HG02981 (cell line): Measurements from ENCODE around the gene ANKDD1B.

Source experiments
- ATAC-seq: cut with Tn5 transposase; IDR thresholded peaks from one replicate; pipeline ENCODE4 v1.9.1; 2021; ENCODE audit warnings: mild to moderate bottlenecking, moderate library complexity; ENCODE audit not compliant: unreplicated experiment

The ANKDD1B gene

DNA sequence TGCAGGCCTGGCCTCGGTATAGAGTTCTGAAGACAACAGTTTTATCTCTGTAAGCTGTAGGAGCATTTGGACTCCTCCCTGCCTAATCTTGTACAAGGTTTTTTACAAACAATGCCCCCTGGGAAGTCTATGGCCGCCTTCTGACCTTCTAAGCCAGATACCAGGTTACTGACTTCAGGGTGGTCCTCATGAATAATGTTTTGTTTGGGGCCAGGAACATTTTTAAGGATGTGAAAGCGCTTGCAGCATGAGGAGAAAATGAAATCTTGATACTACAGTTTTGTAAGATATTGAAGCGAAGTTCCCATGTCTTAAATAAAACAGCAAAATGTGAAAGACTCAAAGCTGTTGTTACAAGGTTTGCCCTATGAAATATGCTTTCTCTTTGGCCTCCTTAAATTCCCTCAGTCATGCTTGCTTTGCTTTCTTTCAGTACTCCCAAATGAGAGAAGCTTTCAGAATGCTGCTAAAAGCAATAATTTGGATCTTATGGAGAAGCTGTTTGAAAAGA, 5.2 kb downstream of the ANKDD1B start:
- ATAC-seq = no peak

GRCh38 chr5:75616971-75617621, 5.8 kb downstream of the ANKDD1B start:
- ATAC-seq = no peak

GRCh38 chr5:75617736-75618352, 6.6 kb downstream of the ANKDD1B start:
- ATAC-seq = no peak

DNA sequence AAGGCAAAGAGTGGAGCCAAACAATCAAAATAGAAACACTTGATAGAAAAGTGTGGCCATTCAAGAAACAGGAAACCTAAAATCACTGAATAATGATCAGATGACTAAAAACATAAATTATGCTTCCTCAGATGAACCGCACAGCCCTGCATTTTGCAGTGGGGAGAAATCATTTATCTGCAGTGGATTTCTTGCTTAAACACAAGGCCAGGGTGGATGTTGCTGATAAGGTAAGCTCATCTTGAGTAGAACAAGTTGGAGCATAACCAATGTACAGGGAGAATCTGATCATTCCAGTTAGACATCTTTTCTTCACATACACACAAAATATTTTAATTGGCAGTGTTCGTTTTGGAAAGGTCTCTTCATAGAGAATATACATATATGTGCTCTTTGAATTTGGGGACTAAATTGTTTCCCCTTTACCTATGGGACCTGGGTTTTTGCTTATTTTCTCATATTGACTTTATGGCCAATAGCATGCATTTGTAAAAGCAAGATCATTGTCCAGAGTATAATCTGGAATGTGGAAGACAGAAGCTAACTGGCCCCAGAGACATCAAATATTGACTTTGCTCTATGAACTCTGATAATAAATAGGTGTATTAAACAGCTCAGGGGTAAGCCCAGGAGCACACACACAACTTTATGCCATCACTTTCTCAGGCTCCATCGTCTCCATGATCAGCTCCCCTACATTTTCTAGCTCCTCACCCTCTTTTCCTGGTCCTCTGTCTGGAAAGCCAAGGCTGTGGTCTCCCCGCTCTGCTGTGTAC, 9.1 kb downstream of the ANKDD1B start:
- no peak for ATAC-seq

GRCh38 chr5:75622564-75622963, 11.3 kb downstream of the ANKDD1B start:
- no peak for ATAC-seq

DNA sequence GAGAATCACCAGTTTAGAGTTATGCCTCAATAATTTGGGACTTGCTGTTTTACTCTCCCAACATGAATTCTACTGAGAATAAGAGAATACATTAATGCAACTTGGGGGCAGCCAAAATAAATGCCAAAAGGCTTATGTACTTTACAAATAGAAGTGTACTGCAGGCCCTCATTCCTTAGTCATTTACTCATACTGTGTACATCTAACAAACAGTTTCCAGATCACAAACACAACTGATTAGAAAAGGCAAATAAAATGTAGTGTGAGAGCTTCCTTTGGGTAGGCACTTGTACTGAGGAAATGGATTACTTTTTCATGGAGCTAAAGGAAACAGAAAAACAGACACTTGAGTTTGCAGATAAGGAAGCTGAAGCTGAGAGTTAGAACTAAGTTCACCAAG, 12.6 kb downstream of the ANKDD1B start:
- ATAC-seq = no peak

GRCh38 chr5:75626959-75627358, 15.7 kb downstream of the ANKDD1B start:
- ATAC-seq = no peak

- no peak for ATAC-seq
These were observed 16.5 kb downstream of the ANKDD1B start for GRCh38 chr5:75627801-75628200.

DNA sequence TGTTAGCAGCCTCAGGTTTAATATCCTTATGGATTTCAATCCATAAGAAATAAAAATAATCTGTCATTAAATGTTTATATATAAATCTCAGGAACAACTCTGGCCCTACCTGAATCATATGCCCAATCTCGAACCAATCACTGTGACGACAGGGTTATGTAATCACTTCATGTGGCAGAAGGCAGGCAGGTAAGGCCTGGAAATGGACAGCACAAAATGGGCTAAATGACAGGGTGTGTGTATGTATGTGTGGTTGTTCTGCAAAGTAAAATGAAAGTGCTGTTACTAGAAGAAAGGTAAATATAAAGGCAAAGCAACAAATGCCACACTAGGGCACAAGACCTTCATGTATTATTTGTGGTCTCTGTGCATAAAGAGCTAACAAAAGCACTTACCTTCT, 19.6 kb downstream of the ANKDD1B start:
- no peak for ATAC-seq

DNA sequence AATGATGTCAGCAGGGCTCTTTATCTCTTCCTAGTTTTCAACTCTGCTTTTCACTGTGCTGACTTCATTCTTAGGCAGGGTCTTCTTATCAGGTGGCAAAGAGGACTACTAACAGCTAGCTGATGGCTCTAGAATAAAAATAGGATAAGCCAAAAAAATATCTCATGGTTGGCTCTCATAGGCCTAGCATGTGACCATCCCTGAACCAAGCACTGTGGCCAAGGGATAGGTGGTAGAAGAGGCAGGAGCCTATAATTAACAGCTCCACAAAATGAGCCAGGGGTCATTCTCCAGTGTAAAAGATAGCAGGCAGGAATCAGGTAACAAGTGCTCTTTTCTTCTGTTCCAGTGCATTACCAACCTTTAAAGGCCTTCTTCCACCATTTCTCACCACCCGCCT, 21.1 kb downstream of the ANKDD1B start:
- ATAC-seq = no peak

- no peak for ATAC-seq
These were observed 26.7 kb downstream of the ANKDD1B start for GRCh38 chr5:75637949-75638348.

DNA sequence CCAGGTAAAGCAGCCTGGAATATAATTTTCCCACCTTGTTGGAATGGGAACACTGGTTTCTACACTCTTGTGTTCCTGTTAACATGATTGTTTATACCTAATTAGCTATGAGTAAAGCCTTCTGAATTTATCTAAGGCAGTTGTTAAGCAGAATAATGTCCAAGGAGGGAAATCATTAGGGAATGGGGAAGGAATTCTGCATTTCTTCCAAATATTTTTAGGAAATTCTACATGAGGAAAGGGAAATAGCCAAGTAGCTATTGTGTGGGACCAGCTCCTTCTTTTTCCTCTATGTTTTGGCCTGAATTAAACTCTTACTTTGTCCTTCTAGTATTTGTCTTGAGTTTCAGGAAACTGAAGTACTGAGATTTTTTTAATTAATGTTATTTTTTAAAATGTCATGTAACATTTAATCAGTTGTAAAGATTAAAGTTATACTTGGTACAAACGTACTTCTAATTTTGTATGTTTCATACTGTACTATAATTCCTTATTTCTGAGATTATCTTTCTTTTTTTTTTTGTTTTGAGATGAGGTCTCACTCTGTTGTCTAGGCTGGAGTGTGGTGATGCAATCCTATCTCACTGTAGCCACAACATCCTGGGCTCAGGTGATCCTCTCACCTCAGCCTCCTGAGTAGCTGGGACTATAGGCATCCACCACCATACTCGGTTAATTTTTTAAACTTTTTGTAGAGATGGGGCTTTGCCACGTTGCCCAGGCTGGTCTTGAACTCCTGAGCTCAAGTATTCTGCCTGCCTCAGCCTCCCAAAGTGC, 28.5 kb downstream of the ANKDD1B start:
- ATAC-seq = no peak

GRCh38 chr5:75640395-75640794, 29.1 kb downstream of the ANKDD1B start:
- no peak for ATAC-seq

GRCh38 chr5:75640826-75641225, 29.6 kb downstream of the ANKDD1B start:
- no peak for ATAC-seq

DNA sequence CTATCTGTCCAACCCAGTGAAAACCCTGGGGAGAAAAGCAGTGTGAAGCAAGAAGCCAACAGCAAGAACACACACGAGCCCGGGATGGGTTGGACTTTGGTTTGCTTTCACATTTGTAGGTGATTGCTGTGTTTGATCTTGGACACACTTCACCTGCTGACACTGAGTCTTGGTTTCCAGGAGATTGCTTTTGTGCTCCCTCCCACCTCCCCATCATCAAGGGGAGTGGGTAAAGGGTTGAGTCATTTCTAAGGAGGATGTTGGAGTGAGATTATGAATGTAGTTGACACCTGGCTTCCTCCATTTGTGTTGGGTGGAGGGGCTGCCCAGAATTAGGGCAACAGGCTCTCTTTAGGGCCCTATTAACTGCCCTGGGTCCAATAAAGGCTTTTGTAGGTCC, 37.5 kb downstream of the ANKDD1B start:
- no peak for ATAC-seq

GRCh38 chr5:75651575-75652238, 40.5 kb downstream of the ANKDD1B start:
- ATAC-seq = no peak

GRCh38 chr5:75653521-75653920, 42.3 kb downstream of the ANKDD1B start:
- ATAC-seq = no peak

- ATAC-seq = no peak
These were observed 43.5 kb downstream of the ANKDD1B start for GRCh38 chr5:75654693-75655295.

- ATAC-seq = no peak
These were observed 45.2 kb downstream of the ANKDD1B start for GRCh38 chr5:75656311-75657003.
